ENCODE data around the gene PBX4. TPM values are rescaled to one million over a fixed set of nuclear protein-coding genes. Genes with fewer than 3 reads are reported as not detected.

PBX4 gene
- total RNA-seq, 3 donors from 2014 or later = 8.9 to 12.1 (median 9.2) TPM

DNA sequence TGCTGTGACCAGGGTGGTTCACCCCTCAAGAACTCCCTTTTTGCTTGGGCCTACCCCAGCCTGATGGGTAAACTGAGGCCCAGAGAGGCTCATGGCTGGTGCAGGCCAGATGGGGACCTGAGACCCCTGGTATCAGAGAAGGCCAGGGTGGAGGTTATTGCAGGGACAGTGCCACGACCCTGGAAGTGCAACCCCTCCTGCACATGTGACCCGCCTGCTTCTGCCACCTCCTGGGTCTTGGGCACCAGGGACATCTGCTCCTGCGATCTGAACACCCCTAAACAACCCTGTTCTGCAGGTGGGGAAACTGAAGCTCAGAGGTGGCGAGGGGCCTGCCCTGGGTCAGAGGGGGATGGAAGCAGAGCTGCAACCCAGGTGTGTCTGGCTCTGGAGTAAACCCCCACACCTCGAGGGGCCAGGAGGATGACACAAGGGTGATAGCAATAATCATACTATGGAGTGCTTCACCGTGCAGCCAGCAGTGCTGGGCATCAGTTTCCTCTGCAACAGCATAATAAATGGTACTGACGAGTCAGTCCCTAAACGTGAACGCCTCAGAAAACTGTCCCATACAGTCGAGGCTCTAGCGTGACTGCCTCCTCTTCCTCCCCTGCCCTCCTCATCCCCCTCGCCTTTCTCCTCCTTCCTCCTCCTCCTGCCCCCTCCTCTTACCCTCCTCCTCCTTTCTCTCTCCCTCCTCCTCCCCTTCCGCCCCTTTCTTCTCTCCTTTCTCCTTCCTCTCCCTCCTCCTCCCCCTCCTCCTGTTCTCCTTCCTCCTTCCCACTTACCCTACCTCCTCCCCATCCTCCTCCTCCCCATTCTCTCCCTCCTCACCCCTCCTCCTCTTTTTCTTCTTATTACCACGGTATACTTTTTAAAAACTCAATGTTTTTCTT lies 85.4 kb downstream of the PBX4 start:
- DNase-seq (no peak), ATAC-seq (no peak)
- Mint-ChIP-seq H3K9me3 (no peaks in the 10 kb centered on the region), H3K27me3 (ENCODE audit: low read depth) (no peaks in the 10 kb centered on the region), H3K36me3 (ENCODE audit: insufficient read depth) (peaks cover 3% of the 10 kb centered on the region), H3K4me3 (no peak overlapping the region), H3K4me1 (ENCODE audit: low read depth) (peaks cover 12% of the 10 kb centered on the region)

DNA sequence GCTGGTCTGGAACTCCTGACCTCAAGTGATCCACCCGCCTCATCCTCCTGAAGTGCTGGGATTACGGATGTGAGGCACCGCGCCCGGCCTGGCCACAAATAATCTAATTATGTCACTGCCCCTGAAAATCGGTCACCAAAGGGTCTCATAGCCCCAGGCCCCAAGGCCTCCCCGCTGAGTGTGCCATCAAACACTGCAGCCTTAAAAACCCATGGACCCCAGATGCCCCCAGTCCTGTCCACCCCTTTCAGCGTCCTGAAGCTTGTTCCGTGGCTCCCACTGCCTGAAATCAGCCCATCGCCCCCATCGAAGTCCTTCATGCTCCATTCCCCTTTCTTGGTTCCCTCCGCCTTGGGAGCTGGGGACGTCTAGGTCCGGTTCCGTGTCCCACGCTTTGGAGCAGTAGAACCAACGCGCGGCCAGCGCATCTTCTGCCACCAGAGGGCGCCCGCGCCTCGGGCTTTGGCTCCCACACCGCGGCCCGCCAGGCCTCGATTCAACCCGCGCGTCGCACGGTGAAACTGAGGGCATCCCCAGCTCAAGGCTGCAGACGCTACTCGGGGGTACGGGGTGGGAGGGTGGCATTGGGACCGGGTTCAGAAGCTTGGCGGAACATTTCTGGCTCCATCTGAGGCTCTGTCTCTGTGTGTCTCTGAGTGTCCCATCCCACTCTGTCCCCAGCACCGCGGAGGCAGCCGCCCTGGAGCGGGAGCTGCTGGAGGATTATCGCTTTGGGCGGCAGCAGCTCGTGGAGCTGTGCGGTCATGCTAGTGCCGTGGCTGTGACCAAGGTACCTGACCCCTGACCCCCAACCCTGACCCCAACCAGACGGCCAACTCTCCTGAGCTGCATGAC lies 86.3 kb downstream of the PBX4 start:
- Mint-ChIP-seq H3K4me1 (ENCODE audit: low read depth) (peaks cover 8% of the 10 kb centered on the region), H3K36me3 (ENCODE audit: insufficient read depth) (peaks cover 3% of the 10 kb centered on the region), H3K4me3 (no peak overlapping the region), H3K9me3 (no peaks in the 10 kb centered on the region), H3K27me3 (ENCODE audit: low read depth) (no peaks in the 10 kb centered on the region)
- DNase-seq (peak; percentile 90), ATAC-seq (peak; percentile 84 to 89)

- peaks cover 3% of the 10 kb centered on the region for H3K36me3 Mint-ChIP-seq (ENCODE audit: insufficient read depth)
- no peak for DNase-seq
- peaks cover 8% of the 10 kb centered on the region for H3K4me1 Mint-ChIP-seq (ENCODE audit: low read depth)
- no peaks in the 10 kb centered on the region for H3K27me3 Mint-ChIP-seq (ENCODE audit: low read depth)
- no peak overlapping the region for H3K4me3 Mint-ChIP-seq
- ATAC-seq = no peak
- no peaks in the 10 kb centered on the region for H3K9me3 Mint-ChIP-seq
Measured at GRCh38 chr19:19530889-19531288, 87.6 kb downstream of the PBX4 start.

DNA sequence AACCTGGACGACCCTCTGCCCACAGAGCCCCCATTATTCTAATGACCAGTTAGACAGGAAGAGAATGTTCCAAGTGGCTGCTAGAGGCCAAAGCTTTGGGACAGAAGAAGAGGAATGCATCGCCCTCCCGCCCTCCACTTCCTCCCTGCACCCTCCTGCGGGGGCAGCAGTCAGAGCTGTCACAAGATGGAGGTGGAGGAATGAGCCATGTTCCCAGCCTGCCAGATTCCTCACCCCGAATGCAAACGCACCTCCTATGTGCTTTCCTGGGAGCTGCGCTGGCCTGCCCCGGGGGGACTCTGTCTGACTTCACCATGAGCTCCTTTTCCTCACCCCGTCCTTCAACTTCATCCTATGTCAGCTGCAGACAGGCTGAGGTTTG lies 88.1 kb downstream of the PBX4 start:
- Mint-ChIP-seq H3K27me3 (ENCODE audit: low read depth) (no peaks in the 10 kb centered on the region), H3K36me3 (ENCODE audit: insufficient read depth) (peaks cover 3% of the 10 kb centered on the region), H3K4me1 (ENCODE audit: low read depth) (peaks cover 8% of the 10 kb centered on the region), H3K9me3 (no peaks in the 10 kb centered on the region), H3K4me3 (no peak overlapping the region)
- DNase-seq = no peak
- no peak for ATAC-seq

DNA sequence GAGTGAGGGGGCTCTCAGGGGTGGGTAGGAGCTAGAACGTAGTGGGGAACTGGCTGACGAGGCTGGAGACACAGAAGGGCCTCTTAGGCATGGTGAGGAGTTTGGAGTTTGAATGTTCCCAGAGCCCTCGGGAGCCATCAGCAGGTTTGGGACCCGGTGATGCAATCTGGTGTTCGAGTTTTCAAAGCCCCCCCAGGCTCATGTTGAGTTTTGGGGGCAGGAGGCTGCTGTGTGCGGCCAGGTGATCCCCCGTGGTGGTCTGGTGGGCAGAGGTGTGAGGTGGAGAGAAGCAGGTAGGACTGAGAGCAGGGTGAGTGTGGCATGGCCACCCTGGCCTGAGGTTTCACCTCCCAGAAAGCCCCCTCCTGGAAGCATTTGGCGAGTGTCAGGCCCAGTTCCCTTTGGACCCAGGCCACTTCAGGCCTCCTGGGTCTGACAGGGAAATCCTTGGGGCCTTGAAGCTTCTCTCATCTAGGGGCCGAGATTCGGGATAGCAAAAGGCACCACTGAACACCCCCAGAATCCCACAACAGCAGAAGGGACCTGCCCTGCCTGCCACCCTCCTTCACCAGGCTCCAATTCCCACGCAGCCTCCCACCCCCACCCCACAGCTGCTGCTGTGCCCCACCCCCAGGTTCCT lies 88.6 kb downstream of the PBX4 start:
- H3K36me3 Mint-ChIP-seq (ENCODE audit: insufficient read depth) = peaks cover 3% of the 10 kb centered on the region

GRCh38 chr19:19528721-19529490 lies 89.6 kb downstream of the PBX4 start, which contains the start of gene YJEFN3:
Gene YJEFN3 (plus strand): TSS chr19:19528911. CDS start chr19:19528933, 22 bp downstream.
- Mint-ChIP-seq H3K4me1 (ENCODE audit: low read depth) (peaks cover 4% of the 10 kb centered on the region), H3K27me3 (ENCODE audit: low read depth) (no peaks in the 10 kb centered on the region), H3K4me3 (no peak within 1 kb of the TSS), H3K36me3 (ENCODE audit: insufficient read depth) (peaks cover 3% of the 10 kb centered on the region), H3K9me3 (no peaks in the 10 kb centered on the region)
- ATAC-seq (no peak), DNase-seq (no peak)

More for the DNA sequence above, 88.6 kb downstream of the PBX4 start:
- Mint-ChIP-seq H3K27me3 (ENCODE audit: low read depth) (no peaks in the 10 kb centered on the region), H3K4me3 (no peak overlapping the region), H3K9me3 (no peaks in the 10 kb centered on the region), H3K4me1 (ENCODE audit: low read depth) (peaks cover 8% of the 10 kb centered on the region)
- DNase-seq = no peak
- ATAC-seq = no peak

DNA sequence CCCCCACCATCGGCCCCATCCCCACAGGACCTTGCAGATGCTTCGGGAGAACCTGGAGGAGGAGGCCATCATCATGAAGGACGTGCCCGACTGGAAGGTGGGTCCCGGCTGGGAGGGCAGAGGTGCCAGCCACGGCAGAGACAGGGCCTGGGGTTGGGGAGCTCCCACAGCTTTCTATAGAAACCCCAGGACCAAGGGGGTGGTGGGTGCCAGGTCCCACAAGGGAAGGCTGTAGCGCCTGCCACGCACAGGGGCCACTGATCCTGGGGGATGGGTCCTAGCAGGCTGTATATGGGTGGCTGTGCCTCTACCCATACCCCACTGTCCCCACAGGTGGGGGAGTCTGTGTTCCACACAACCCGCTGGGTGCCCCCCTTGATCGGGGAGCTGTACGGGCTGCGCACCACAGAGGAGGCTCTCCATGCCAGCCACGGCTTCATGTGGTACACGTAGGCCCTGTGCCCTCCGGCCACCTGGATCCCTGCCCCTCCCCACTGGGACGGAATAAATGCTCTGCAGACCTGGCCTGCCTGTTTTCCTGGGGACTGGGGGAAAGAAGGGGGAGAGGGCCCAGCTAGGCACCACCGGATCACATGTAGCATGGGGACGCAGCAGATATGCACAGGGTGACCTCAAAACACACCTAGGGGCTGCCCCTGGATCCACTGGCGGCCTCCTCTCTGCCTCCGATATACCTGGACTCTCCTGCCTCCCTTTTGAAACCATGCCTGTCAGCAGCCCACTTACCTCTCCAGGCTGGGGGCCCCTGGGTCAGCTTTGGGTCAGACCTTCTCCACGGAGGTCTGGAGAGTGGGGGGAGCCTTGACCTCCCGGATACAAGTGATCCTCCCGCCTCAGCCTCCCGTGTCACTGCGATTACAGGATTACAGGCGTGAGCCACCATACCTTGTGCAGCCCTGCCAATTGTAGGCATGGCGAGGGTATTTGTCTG lies 90.5 kb downstream of the PBX4 start:
- Mint-ChIP-seq H3K27me3 (ENCODE audit: low read depth) (no peaks in the 10 kb centered on the region), H3K36me3 (ENCODE audit: insufficient read depth) (peaks cover 5% of the 10 kb centered on the region), H3K4me1 (ENCODE audit: low read depth) (peaks cover 4% of the 10 kb centered on the region), H3K9me3 (no peaks in the 10 kb centered on the region), H3K4me3 (no peak overlapping the region)
- no peak for DNase-seq
- no peak for ATAC-seq

- Mint-ChIP-seq H3K27me3 (ENCODE audit: low read depth) (no peaks in the 10 kb centered on the region), H3K4me3 (no peak overlapping the region), H3K36me3 (ENCODE audit: insufficient read depth) (peaks cover 7% of the 10 kb centered on the region), H3K4me1 (ENCODE audit: low read depth) (peaks cover 9% of the 10 kb centered on the region), H3K9me3 (no peaks in the 10 kb centered on the region)
- DNase-seq (no peak), ATAC-seq (no peak)
Measured at GRCh38 chr19:19527371-19527656, 91.2 kb downstream of the PBX4 start.

GRCh38 chr19:19526581-19527370 lies 91.7 kb downstream of the PBX4 start:
- Mint-ChIP-seq H3K36me3 (ENCODE audit: insufficient read depth) (peaks cover 6% of the 10 kb centered on the region), H3K9me3 (no peaks in the 10 kb centered on the region), H3K4me1 (ENCODE audit: low read depth) (peaks cover 6% of the 10 kb centered on the region), H3K27me3 (ENCODE audit: low read depth) (no peaks in the 10 kb centered on the region), H3K4me3 (no peak overlapping the region)
- DNase-seq = no peak
- no peak for ATAC-seq

DNA sequence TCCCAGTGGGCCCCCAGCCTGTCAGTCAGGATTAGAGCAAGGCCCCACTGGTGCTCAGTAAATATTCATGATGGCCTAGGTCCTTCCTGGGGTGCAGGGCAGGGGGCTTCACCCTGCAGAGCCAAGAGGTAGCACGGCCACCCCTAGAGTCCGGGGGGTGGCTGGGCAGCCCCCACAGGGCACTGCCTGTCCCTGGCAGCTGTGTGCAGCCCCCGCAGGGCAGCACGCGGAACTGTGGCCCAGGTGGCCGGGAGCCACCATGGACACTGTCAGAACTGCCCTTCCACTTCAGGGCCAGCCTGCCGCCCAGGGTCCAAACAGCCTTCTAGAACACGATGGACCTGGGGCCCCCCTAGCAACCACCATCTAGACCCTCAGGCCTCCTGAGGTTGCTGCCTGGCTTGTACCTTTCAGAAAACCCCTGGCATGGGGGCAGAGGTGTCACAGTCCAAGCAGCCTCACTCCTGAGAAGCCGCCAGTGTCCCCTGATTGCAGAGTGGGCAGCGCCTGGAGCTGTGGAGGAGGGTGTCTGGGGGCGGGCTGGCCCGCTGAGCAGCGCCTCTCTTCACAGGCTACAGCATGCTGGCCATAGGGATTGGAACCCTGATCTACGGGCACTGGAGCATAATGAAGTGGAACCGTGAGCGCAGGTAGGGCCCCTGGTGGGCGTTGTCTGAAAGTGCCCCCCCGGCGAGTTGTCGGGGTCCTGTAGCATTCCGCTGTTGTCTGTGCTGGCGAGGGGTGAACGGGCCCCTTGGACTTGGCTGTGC lies 92.7 kb downstream of the PBX4 start:
- DNase-seq (no peak), ATAC-seq (no peak)
- Mint-ChIP-seq H3K9me3 (no peaks in the 10 kb centered on the region), H3K4me1 (ENCODE audit: low read depth) (peaks cover 9% of the 10 kb centered on the region), H3K36me3 (ENCODE audit: insufficient read depth) (peaks cover 9% of the 10 kb centered on the region), H3K27me3 (ENCODE audit: low read depth) (no peaks in the 10 kb centered on the region), H3K4me3 (no peak overlapping the region)

DNA sequence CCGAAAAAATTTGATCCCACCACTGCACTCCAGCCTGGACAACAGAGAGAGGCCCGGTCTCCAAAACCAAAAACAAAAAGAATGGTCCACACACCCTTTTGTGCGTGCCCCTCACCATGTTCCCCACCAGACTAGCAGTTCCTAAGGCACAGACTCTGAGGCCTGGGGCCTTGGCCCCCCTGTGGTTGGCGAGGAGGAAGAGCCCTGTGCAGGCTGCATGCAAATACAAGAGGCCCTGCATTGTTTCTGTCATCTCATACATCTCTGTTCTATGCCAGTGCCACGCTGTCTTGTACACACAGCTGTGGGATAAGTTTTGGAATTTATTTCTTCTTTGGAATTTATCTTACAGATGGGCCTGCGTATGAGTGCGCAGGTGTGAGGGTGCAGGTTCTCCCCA lies 94.4 kb downstream of the PBX4 start:
- H3K36me3 Mint-ChIP-seq (ENCODE audit: insufficient read depth) = peaks cover 17% of the 10 kb centered on the region
- H3K27me3 Mint-ChIP-seq (ENCODE audit: low read depth) = no peaks in the 10 kb centered on the region

GRCh38 chr19:19523177-19523576 lies 95.3 kb downstream of the PBX4 start:
- no peaks in the 10 kb centered on the region for H3K9me3 Mint-ChIP-seq
- DNase-seq (no peak), ATAC-seq (no peak)
- peaks cover 23% of the 10 kb centered on the region for H3K4me1 Mint-ChIP-seq (ENCODE audit: low read depth)
- H3K4me3 Mint-ChIP-seq = no peak overlapping the region
- H3K27me3 Mint-ChIP-seq (ENCODE audit: low read depth) = no peaks in the 10 kb centered on the region
- H3K36me3 Mint-ChIP-seq (ENCODE audit: insufficient read depth) = peaks cover 17% of the 10 kb centered on the region

More for the DNA sequence above, 94.4 kb downstream of the PBX4 start:
- Mint-ChIP-seq H3K4me1 (ENCODE audit: low read depth) (peaks cover 23% of the 10 kb centered on the region), H3K4me3 (no peak overlapping the region), H3K9me3 (no peaks in the 10 kb centered on the region)
- DNase-seq (no peak), ATAC-seq (no peak)

All from activated T-cell treated with anti-CD3 and anti-CD28 coated beads, Interleukin-2, amount 50 U/mL, for 4 hours (primary cell).